Activated CD8-positive, alpha-beta memory T cell treated with anti-CD3 and anti-CD28 coated beads, Interleukin-2, amount 50 U/mL, for 48 hours (primary cell): ENCODE data around the gene NECTIN1.

Experiments used
- DNase-seq: peaks from one replicate; pipeline ENCODE4 v3.0.0-alpha.2; 2020

NECTIN1 gene, protein sequence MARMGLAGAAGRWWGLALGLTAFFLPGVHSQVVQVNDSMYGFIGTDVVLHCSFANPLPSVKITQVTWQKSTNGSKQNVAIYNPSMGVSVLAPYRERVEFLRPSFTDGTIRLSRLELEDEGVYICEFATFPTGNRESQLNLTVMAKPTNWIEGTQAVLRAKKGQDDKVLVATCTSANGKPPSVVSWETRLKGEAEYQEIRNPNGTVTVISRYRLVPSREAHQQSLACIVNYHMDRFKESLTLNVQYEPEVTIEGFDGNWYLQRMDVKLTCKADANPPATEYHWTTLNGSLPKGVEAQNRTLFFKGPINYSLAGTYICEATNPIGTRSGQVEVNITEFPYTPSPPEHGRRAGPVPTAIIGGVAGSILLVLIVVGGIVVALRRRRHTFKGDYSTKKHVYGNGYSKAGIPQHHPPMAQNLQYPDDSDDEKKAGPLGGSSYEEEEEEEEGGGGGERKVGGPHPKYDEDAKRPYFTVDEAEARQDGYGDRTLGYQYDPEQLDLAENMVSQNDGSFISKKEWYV

DNA sequence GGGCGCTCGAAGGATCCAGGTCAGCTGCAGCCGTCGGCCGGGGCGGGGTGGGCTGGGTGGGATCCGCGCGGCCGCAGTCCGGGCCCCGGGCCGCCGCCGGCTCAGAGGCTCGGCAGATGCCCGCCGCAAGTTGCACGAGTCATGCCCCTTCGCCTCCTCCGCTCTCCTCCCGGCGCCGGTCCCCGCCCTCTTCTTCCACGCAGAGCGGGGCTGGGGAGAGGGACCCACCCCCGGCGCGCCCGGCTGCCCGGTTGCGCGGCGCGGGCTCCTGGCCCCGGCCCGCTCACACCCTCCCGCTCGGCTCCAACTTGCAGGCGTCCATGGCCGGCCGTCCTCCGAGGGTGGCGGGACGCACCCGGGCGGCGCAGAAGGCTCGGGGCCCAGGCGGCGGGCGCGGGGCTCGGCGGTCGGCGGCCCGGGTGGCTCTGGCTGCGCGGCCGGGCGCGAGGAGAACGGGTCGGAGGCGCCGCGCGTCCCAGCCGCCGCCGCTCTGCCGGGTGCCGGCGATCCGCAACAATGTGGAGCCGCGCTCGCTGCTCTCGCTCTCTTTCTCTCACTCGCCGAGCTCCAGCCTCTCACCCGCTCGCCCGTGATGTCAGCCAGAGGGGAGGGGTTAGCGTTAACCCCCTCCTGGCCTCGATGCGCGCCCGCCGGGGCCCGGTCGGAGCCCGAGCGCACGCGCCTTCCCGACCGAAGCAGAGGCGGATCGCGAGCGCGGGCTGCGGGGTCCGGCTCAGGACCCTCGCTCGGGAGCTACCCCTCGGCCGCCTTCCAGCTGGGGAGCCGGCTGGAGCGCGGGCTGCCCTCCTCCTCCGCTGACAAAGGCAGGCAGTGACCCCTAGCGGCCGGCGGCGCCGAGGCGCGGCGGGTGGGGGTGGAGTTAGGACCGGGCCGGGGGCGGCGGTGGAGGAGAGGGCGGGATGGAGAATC lies at the start of gene NECTIN1:
Gene NECTIN1, minus strand, starts transcription at position 550 of the 930 bp plus-strand sequence. CDS start 647 bp downstream, outside the sequence.
- peak; percentile 94 for DNase-seq

DNA sequence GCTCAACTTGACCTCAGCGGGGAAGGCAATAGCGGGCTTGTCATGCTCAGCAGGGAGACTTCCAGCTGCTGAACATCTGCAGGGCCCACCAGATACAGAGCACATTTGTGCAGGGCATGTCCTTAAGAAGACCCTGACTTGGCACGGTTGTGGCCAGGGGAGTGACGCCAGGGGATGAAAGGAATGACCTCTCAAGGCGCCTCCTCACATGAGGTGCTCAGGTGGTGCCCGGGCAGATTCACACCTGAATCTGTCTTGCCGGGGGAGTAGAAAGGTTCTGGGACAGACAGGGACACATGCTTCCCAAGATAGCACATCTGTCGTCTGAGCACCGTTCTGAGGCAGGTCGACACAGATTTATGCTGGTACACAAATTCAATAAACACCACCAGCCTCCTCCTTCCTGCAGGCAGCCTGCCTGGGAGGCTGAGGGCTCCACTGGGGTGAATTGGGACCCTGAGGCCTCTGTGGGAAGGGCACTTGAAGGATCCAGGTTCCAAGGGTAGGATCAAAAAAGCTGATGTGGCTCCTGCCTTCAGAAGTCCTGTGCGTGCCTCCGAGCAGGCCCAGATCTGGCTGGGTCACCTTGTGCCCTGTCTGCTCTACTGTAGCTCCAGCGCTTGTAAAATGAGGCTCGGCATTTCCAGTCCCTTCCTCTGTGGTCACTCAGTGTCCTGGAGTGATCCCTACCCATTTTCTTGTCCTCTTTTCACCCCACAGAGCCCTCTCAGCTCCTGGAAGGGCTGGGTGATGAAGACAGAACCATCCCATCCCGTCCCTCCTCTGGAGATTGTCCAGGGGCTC lies 49.6 kb upstream of the NECTIN1 start:
- no peak for DNase-seq

DNA sequence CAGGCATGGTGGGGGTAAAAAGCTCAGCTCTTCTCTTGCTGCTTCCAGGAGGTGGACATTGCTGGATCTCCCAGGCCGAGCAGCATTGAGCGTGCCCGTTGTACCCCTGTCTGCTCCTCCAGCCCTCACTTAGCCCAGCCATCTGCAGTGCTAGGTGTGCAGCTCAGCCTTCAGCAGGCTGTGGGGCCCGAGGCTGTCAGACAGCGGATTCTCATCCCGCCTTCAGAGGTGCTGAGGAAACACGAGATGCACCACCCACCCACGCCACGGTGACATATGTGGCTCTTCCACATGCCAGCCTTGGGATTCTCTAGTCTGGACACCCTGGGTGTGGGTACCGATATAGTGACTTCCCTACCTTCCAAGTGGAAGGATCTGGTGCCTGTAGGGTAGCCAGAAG lies 48.9 kb upstream of the NECTIN1 start:
- no peak for DNase-seq

DNA sequence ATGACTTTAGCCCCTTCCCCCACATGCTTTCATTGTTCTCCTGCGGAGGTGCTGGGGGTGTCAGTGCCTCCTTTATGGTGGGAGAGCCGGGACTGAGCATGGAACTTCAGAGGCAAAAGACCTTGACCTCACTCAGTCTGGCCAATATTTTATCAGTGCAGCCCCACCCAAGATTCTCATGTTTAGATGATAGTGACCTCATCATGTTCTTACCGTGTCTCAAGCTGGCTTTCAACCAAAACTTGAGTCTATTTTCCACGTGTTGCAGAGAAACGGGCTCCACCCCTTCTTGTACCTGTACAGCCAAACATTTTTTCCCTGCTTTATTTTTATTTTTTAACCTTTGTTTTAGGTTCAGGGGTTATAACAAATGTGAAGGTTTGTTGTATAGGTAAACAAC lies 47.7 kb upstream of the NECTIN1 start:
- DNase-seq: no peak

DNA sequence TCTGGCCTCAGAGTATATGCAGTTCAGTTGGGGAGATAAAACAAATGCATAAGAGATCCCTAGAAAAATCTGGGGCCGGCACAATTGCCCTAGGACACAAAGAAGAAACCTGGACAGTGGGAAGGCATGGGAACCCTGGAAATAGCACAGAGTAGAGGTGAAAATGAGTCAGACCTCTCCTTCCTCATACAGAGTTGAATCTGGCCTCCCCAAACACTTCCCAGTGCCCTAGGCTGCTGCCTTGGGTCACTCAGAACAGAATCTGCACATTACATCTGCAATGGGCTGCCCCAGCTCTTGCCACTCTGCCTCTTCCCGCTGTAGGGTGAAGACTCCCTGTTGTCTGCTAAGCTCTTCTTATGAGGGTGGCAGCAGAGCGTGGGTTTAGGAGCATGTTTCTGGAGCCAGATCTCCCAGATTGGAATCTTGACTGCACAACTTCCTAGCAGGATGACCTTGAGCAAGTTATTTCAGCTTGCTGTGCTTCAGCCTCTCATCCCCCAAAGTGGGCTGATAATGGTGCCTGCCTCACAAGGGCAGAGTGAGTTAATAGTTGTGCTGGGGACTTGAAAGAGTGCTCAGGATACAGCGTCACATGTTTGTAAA lies 47.1 kb upstream of the NECTIN1 start:
- DNase-seq: no peak

DNA sequence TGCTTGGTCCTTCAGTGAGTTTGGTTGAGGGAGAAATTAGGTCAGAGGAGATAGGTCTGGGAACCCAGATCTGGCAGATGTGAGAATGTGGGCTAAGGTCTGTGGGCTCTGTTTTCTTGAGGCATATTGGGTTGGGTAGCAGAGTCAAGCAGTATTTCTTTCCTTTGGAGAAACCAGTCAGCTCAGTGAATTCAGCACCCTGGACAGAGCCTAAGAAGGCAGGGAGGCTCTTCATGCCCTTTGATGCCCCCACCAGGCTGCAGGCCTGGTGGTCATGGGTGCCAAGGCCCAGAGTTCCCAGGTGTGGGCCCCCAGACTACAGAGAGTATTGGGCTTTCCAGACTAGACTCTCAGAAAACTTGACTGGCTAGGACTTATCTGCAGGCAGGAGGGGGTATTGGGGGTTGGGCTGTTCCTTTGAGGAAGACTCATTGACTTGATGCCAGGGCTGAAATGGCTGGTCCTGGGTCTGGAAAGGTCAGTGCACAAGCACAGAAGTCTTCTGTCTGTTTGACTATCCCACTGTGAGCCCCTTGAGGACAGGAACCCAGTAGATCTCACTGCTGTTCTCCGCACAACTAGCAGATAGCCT lies 45.3 kb upstream of the NECTIN1 start:
- DNase-seq: no peak

DNA sequence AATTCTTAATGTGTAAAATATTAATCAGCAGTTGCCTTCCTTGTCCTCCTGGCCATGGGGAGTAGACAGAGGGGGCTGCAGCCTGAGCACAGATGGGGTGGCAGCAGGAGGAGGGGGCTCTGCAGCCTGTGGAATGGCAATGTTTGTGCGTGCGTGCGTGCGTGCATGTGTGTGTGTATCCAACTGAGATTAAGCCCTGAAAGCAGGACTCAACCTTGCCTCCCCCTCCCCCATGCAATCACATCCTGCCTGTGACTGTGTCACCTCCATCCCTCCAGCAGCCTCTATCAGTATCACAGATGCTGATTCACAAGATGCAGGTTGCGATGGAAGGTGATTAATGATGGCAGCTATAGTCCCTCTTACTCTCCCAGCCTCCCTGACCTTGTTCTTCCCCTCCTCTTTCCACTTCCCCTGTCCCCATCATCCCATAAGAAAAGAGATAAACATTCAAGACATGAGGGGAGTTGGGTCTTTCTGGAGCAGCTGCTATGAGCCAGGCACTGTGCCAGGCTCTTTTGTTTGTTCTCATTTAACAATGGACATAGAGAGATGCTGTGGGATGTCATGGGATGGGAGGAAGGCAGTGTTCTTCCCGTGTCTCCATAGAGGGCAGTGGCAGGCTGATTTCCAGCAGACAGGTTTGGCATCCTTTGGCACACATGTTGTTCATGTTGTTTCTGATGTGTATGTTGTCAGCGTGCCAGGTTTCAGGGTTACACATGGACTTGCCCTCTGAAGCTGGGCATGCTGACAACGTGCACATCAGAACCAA lies 43.8 kb upstream of the NECTIN1 start:
- no peak for DNase-seq

DNA sequence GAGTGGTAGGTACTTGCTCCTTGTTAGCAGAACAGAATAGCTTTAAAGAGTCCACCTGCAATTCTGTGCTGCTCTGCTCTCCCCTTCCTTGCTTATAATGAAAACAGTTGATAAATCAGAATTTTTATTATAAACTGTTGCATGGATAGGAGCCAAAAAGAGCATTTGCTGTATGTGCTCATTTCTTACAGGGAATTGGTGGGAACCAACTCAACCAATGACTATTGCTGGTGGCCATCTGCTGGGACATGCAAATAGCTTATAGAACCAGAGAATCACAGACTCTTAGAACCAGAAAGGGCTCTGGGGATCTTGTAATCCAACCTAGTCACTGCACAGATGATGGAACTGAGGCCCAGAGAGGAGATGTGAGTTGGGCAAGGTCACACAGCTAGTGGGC lies 43.1 kb upstream of the NECTIN1 start:
- DNase-seq: no peak

DNA sequence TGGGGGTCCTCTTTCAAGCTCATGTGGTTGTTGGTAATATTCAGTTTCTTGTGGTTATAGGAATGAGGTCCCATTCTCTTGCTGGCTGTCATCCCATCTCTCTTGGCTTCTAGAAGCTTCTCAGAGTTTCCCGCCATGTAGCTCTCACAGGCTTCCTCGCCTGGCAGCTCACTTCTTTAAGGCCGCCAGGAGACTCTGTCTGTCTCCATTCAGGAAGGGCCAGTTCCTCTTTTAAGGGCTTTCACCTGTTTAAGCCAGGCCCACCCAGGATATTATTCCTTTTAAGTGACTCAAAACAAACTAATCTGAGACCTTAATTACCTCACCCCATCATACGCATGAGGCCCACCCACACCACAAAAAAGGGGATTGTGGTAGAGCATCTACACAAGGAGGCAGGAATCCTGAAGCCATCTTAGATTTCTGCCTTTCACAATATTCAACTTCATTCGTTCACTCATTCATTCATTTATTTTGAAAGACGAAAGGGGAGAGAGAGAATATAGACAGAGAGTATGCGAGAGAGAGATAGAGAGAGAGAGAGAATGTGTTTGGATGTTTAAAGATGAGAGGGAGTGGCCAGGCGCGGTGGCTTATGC lies 42.3 kb upstream of the NECTIN1 start:
- no peak for DNase-seq

DNA sequence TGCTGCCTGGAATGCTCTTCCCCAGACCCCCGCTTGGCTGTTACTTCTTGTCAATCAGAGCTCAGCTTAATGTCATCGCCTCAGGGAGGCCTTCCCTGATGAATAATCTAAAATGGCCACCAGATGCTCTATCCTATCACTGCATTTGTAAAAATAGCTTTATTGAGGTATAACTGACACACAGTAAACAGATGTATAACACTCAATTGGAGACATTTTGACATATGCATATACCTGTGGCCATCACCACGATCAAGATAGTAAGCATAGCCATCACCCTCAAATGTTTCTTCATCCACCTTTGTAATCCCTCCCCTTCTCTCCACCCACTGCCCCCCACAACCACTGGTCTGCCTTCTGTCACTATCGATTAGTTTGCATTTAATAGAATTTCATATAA lies 36.6 kb upstream of the NECTIN1 start:
- DNase-seq: no peak

DNA sequence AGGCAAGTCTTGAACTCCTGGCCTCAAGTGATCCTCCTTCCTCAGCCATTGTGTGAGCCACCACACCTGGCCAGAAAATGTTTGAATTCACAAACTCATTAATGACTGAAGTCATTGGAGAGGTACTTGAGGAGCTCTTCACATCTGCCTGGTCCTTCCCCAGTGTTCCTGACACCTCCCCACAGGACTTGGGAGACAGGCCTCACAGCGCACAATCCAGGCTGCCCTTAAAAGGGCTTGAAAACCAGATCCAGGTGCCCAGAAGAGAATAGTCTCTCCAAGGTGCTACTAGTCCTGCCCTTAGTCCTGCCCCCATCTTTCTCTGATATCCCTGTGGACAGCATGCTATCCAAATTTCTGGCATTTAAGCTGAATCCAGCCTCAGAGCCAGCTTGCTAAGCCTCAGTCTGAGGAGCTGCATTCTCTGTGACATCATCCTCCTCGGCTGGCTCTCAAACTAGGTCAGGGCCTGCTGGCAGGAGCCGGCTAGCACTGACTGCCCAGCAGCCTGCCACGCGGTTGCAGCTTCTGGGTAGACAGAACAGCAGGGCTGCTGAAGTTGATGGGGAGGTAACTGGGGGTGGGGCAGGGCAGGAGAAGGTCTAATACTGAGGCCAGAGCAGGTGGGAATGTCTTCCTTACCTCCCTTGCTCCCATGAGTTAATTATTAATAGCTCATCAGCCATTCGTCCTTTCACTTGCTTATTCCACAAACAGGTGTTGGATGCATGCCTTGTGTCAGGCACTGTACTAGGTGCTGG lies 35.3 kb upstream of the NECTIN1 start:
- no peak for DNase-seq

DNA sequence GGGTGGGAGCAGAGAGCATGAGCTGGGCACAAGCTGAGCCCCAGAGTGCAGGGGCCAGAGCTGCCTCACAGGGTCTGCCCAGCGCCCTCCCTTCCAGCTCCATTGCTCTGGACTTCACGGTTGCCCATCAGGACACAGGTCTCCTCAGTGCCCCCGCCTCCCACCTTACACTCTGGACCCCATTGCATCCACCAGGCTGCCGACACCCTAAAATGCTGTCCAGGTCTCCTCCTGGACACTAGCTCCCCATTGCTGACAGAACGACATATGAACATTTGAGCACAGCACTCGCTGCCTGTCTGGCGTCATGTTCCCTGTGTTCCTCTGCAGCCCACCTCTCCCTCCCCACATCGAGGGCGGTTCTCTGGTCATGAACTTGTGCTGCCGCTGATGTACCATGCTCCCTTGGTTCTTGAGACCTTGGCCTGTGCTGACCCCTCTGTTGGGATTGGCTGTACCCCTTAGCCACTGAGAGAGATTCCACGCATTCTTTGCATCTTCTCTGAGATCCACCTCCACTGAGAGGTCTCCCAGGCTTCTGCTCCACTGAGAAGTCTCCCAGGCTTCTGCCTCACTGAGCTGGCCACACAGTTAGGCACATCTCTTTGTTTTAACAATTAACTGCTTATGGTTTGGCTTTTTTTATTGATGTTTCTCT lies 34.2 kb upstream of the NECTIN1 start:
- no peak for DNase-seq

DNA sequence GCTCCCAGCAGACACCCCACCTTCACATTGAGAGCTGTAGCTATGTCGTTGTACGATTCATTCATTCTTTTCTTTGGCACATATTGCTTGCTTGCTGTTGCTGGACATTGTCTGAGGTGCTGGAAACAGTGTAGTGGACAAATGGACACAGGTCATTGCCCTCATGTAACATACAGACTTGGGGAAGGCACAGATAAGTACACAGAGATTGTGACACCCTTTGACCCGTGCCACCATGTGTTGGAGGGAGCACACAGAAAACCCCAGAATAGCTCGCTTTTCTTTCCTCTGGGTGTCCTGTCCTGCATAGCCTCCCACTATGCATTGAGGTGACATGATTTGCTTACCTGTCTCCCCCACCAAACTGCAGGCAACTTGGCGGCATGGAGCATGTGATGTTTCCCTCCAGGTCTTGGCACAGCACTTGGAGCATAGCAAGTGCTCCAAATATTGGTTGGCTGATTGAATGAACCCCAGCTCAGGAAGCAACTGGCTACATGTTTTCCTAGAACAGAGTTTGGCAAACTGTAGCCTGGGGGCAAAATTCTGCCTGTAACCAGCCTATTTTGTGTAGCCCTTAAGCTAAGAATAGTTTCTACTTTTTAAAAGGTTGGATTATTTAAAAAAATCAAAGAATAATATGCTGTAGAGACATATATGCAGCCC lies 30.9 kb upstream of the NECTIN1 start:
- no peak for DNase-seq

DNA sequence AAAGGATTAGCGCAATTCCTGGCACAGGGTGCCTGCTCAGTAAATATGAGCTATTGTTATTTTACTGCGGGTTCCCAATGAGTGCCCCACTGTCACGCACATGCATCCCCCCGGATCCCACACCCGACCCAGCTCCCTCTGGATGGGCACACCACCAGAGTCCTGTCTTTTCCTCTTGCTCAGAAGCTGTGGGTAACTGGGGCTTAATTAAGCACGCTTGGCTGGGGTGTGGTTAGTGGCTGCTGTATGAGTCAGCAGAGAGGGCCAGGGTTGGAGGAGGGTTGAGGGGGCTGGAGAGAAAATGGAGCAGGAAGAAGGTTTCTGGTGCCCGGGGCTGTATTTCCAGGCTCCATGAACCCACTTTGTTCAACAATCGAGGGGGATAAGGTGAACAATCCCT lies 30.3 kb upstream of the NECTIN1 start:
- DNase-seq: no peak

DNA sequence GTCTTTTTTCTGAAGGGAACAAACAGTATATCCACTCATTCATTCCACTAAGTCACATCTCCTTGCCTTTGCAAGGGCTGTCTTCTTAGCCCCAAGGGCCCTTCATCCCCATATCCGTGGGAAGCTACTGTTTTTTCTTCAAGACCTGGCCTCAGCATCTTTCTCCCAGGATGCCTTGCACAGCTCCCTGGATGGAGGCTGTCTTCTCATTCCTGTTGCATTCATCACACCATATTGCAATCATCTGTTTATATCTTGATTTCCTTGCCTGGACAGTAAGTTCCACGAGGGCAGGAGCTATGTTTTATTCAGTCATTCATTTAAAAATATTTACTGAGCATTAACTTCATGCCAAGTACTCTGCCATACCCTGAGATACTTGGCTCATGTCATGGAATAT lies 29.3 kb upstream of the NECTIN1 start:
- no peak for DNase-seq

DNA sequence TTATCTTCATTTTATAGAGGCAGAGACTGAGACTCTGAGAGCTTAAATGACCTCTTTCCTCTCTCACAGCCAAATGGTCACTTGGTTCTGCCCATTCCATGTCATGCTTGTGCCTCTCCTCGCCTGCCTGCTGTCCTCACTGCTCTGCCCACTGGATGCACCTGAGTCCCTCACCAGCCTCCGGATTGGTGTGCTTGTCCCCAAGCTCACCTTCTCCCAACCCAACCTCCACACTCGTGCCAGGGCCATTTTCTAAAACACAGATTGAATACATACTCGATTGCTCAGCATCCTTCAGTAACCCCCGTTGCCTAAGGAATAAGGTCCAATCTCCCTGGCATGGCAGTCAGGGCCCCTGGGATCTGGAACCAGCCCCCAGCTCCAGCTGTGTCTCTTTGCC lies 28.4 kb upstream of the NECTIN1 start:
- no peak for DNase-seq

DNA sequence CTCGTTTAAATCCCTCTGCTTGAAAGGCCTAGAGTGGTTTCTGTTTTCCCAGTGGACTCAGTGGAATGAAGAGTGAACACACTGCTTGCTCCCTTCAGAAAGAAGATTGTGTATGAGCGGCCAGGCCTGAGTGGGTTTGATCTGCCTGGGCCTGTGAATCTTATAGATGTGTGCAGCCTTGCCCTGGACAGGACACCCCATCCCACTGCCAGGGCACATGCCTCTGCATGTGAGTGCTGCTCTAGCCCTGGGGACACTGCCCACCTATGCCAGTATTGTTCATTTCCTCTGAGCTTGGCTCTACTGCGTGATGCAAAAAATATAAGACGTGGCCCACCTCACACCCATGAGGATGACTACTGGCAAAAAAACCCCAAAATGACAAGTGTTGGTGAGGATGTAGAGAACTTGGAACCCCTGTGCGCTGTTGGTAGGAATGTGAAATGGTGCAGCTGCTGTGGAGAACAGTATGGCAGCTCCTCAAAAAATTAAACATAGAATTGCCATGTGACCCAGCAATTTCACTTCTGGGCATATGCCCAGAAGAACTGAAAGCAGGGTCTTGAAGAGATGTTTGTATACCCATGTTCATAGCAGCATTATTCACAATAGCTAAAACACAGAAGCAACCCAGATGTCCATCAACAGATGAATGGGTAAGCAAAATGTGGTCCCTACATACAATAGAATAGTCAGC lies 27.3 kb upstream of the NECTIN1 start:
- DNase-seq: no peak
